Stimulated activated CD4-positive, alpha-beta T cell treated with anti-CD3 and anti-CD28 coated beads, Interleukin-15, amount 100 ng/mL, for 24 hours (primary cell): ENCODE data around the gene PACRG.

ENCODE experiments used
- DNase-seq: peaks from one replicate; pipeline ENCODE4 v3.0.0-alpha.2; 2020

Gene PACRG

DNA sequence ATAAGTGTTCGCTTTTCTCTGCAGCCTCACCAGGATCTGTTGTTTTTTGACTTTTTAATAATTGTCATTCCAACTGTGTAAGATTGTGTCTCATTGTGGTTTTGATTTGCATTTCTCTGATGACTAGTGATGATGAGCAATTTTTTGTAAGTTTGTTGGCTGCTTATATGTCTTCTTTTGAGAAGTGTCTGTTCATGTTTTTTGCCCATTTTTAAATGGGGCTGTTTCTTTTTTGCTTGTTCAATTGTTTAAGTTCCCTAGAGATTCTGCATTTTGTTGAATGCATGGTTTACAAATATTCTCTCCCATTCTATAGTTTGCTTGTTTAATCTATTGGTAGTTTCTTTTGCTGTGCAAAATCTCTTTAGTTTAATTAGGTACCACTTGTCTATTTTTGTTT is 295.9 kb downstream of the PACRG start:
- no peak for DNase-seq

DNA sequence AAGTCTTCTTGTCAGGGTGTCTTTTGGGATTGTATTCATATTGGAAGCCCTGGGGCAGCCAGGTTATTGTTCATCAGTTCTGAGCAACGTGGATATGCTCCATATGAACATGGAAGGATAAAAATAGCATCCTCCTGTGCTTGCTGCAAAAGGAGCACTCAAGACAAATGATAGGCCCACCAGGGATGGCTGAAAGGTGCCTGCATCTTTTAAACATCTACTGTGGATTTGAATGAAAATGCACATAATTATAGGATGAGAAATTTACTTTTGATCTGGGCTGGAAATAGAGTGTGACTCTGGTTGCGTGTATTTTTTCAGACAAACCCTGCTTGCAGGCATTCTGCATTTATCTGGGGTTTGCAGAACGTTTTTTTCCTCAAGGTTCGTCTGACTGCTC is 299.1 kb downstream of the PACRG start:
- DNase-seq, result no peak

DNA sequence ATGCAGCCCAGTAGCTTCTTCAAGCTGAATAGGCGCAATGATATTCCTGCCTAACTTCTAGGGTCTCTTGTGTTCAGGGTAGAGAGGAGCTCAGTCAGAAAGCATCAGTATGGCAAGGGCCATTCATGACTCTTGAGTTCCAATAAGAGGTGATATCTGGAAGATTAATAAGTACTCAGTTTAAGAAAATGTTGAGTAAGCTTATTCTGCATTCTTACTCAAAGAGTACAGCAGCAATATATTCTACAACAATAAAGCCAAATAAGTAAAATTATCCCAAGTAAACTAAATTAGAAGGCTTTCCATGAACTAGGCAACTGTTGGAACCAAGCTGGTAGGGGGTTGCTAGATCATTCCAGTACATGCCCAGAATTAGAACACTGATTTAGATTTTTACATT is 303.2 kb downstream of the PACRG start:
- no peak for DNase-seq

DNA sequence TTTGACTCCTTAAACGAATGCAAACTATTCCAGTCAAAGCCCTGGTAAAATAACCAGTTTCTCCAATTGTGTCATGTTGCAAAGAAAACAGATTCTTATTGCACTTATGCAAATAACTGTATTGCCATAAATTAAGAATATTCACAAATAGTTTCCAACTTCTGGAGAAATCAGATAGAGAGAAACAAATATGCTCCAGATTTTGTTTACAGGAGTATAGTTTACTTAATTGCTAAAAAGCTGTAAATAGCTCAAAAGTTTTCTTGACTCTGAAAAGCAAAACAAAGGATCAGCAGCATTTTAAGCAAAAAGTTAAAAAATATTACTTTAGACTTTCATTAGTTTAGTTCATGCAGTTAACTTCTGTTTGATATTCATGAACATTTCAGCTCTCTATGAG is 304.2 kb downstream of the PACRG start:
- DNase-seq, result no peak

DNA sequence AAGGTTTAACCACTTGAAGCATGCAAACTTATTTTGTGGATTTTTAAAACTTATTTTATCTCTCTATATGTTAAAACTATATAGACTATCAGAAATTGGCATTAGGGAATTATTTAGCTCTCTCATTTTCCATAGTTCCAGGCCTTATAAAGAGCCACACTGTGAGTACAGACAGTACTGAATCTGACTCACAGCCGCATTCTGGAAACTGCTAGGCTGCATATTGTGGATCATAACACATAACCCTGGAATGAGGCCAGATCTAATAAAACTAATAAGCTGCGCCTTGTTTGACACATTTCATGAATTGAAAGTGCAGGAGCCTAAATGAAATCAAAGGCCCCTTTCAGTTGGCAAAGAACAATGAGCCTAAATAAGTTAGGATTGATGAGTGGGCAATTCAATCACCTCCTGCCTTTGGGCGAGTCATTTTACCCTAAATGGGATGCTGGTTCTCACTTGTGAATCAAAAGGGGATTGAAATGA is 308.4 kb downstream of the PACRG start:
- no peak for DNase-seq

DNA sequence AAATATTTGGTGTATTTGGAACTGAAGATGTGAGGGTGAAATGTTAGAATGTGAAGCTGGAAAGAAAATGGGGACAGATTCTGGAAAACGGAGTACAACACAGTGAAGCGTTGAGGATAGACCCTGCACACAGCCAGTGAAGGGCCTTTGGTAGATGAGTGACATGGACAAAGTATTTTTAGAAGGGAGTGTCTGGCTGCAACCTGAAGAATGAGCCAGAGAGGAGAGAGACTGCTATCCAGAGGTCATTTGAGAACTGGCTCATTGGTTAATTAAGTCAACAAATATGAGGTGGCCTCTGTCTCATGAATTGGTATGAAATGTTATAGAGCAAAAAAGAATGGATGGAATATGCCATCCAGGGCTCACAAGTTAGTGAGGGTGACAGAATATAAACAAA is 310.5 kb downstream of the PACRG start:
- DNase-seq, result no peak

DNA sequence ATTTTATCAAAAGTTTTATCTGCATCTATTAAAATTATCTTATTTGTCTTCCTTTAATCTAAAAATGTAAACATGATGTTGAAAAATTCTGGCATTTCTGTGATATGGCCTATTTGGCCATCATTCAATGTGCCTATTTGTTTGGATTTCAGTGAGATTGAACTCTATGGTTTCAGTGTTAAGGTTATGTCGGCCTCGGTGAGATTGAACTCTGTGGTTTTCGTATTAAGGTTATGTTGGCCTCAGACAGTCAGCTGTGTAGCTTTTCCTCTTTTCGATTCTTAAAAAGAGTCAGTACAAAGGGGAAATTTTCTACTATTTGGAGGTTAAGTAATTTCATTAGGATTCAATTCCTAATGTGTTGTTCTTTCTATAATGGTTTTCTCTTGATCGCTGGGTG is 320.6 kb downstream of the PACRG start:
- no peak for DNase-seq

DNA sequence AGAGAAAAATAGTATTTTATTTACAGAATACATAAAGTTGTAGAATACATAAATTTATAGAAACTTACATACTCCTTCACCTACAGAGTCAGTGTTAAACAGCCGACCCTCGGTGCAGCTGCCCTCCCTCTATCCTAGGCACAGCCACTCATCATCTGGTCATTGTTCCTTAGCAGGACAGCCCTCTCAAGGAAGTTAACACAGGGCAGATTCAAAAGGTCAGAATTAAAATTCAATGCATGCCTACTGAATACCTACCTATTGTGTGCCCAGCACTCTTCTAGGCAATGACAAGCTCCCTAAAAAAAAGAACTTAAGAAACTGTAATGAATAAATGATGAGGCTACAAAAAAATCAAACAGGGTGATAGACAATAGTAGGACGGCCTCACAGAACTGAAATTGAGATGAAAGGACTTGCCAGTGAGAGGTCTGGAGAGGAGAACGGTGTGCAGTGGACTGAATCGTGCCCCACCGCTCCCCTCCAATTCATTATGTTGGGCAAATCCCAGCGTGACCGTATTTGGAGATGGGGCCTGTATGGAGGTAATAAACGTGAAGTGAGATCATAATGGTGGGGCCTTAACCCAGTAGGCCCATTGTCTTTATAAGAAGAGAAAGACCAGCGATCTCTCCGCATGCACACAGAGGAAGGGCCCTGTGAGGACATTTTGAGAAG is 326.0 kb downstream of the PACRG start:
- DNase-seq, result no peak

DNA sequence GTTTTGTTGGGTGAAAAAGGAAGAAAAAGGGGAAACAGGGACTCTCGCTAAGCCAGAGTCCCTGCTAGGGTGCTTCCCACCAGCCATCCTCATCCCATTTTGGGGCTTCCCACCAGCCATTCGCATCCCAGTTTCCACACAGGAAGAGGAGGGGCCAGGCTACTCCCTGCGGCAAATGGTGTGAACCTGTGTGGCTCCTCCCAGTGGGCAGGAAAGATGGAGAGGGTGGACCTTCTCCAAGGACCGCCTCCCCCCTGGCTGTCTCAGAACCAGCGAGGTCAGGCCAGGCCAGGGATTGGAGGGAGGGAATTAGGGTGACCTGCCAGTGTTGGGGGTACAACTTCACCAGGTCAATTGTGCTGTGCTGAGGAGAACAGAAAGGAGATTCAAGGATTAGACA is 326.9 kb downstream of the PACRG start:
- DNase-seq, result no peak

DNA sequence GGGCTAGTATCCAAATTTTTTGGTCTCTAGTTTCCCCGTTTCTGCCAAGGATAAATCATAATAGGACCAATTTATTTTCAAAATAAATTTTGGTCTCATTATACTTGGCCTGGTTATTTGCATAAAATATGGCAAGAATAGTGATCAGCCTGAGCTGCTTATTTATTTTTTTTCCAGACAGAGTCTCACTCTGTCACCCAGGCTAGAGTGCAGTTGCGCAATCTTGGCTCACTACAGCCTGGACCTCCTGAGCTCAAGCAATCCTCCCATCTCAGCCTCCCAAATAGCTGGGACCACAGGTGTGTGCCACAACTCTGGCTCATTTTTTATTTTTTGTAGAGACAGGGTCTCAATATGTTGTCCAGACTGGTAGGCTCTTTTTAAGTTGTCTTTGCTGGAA is 329.5 kb downstream of the PACRG start:
- DNase-seq, result no peak

DNA sequence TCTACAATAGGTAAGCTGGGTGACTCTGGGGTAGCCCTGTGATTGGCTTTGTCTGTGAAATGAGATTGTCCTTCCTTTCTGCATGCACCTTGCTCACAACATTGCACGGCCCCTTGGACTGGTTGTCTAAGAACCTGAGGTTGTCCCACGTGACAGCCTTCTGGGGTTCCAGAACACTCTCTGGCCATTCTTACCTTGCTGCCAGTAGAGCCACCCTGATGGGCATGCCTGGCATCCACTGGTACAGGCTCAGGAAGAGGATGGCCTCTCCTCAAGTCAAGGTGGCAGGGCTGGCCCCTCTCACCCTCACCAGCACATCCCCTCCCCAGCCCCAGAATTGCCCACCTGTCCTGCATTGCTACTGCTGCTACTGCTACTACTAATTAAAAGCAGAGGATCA is 335.0 kb downstream of the PACRG start:
- DNase-seq, result no peak

DNA sequence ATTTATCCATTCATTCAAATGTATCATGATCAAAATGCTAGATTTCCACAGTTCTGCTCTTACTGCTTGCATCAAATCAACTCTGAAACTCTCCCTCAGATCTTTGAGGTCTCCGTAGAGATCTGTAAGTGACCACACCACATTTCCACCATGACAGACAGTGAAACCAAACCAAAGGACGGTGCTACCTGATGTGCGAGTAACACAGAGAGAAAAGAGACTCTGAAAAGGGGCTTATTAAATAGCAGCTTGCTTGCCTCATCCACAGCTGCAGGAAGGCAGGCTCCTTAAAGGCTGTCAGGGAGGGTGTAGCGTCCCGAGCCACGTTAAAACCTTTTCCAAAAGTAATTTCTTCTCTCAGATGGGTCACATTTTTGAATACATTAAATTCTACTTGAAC is 335.8 kb downstream of the PACRG start:
- no peak for DNase-seq

DNA sequence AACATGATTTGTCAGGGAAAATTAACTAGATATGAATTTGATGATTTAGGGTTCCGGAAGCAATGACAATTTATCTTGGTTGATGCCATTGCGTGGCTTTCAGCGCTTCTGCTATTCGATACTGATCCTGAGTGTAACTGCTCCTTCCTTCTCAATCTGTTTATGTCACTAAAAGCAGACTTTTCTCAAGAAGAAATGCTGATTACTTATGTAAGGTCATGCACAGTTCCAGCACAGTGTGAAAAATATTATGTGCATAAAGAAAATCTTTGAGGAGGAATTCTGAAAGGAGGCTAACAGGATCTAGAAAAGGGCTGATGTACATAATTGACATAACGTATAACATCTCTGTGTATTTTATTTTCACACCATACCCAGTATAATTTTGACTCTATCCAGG is 336.6 kb downstream of the PACRG start:
- no peak for DNase-seq

DNA sequence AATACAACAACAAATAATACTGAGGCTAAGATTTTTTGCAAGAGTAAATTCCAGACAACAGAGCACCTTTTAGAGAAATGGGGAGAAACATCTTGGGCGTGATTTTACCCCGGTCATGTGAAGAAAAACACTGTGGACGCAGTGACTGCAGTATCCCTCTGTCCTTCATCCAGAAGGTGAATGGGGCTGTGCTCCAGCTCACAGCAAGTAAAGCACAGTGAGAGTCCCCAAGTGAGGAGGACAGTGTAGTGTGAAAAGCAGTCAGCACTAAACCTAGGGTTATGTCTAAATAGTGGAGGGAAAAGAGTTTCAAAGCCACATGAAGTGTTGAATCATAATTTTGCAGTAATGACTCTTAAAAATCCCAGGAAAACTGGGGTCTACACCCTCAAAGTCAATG is 338.4 kb downstream of the PACRG start:
- DNase-seq, result no peak

DNA sequence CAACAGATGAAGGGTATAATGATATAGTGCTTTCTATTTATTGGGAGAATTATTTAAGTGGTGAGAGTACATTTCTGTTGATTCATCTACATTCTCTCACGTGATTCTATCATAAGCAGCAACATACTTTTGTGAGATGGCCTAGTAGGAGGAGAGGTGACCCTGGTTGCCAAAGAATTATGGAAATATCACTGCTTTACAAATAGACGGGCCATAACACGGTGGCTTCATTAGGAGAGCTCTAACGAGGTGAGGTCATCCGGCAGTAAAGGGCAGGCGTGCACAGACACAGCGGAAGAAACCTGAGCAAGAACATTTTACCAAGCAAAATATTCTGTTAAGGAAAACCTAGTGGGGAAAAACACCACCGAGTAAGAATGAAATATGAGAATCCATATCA is 349.4 kb downstream of the PACRG start:
- DNase-seq, result no peak

DNA sequence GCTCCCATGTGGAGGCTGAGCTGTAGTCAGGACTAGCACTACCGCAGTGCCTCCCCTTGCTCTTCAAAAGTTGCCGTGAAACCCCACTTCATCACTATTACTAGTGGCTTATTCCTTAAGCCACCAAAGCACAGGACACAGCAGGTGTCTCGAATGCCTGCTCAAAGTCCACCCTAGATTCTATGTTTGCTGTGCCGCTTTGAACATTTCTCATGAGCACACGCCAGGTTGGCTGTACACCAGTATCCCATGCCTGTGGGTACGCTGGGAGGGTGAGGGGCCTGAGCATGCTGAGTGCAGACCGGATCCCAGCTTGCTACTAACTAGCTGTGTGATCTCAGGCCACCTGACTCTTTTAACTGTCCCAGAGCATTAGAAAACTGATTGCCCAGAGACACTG is 350.9 kb downstream of the PACRG start:
- DNase-seq, result no peak

DNA sequence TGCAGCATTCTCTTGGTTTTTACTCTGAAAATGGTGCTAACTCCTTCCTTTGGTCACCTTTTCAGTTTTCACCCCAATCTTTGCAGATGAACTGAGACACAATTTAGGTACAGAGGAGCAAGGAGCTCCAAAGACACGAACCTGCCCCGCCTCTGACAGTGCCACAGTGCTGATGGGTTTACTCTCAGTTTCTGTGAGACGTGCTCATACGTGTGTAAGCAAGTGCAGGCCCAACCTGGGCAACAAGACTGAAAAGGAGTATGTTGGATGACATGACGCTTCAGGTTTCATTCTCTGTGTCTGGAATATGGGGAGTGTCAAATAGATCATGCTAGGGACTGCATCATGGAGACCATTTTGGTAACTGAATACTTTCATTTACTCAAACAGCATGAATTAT is 352.5 kb downstream of the PACRG start:
- no peak for DNase-seq

DNA sequence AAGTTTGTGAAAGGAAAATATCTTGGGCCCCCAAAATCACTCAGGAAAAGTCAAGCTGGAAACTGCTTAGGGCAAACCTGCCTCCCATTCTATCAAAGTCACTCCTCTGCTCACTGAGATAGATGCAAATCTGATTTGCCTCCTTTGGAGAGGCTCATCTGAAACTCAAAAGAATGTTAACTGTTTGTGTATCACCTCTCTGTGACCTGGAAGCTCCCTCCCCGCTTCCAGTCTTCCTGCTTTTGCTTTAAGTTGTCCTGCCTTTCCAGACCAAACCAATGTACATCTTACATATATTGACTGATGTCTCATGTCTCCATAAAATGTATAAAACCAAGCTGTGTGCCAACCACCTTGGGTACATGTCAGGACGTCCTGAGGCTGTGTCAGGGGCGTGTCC is 355.4 kb downstream of the PACRG start:
- no peak for DNase-seq

DNA sequence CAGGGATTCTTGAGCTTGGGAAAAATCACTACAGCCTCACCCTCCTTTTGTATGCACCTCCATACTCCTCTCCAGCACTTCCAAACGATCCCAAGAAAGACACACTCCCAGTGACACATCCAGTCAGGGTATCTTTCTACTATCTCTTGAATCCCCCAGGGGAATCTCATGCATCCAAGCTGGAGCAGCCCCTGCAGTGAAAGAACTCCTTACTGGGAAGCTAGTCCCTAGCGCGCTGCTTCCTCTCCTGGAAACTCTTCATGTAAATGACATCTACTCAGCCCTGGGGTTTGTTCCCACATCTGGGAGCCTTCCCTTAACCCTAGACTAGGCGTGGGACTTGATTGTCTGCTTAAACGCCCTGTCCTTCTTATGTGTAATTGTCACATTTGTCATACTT is 357.7 kb downstream of the PACRG start:
- DNase-seq, result no peak

DNA sequence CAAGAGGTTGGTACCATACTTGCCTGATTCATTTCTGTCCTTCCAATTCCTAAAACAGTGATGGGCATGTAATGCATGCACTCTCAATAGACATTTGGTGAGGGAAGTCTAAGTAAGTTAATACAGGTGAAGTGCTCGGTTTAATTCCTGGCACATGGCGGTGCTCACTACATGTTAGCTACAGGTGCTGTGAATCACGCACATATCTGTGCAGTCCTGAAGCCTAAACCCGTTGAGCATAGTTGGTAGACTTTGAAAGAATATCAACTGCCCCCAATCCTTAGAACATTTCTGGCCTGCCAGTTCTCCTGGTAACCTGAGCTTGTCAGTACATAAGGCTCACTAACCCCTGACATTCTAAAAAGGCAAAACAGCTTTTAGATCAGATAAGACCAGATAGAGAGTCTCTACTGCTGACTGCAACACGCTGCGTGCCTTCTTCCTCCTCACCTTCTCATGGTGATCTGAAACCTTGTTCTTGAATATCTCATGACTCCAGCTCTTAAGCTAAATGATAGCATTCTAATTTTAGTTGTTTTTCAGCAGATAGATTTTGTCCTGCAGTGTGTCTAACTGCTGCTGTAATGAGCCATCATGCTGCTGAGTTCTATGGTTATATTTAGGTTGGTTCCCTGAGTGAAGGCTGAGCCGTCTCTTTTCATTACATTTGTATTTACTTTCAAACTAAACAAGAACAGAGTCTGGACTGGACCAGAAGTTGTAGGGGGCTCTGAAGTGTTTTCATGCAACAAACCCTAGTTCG is 358.3 kb downstream of the PACRG start:
- no peak for DNase-seq

DNA sequence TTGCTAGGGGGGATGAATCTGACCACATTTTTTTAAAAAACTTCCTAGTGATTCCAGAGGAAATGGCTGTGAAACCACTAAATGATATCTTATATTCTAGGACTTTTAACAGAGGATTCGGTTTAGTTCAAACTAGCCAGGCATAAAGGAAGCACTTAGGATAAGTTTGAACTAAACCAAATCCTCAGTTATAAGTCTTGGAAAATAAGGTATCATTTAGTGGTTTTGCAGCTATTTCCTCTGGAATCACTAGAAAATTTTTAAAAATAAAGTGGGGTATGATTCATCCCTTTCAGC is 358.8 kb downstream of the PACRG start:
- DNase-seq, result no peak

DNA sequence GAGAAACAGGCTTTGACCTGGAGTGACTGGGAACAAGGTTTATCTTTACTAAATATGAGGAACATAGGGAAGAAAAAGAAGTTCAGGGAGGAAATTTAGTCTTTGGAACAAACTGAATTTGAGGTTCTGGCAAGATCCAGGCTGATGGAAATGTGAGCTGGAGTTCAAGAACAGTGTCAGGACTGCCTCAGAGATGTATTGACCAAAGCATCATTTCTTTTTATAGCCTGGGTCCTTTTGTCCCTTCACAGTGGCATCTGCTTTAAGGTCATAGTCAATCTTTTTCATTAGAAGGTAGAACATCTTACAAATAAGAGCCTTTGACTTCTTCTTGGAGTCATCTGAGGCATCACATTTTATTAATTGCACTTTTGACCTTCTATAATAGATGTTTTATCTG is 360.2 kb downstream of the PACRG start:
- no peak for DNase-seq

DNA sequence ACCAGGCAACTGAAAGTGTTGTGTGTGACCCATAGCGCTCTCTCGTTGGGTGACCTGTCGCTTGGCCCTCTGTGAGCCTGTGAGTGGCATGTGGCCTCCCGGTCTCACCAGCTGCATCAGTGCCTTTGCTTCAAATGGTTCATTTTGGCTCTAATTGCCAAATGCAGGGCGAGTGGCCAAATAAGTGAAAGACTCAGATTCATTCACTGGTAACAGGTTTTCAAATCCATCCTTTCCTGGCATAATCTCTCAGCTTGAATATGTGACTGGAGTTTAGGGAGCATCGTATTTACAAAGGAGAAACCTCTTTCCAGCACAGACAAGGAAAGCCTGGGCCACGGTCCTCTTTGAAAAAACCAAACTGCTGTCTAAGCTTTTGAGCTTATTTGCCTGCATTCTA is 365.1 kb downstream of the PACRG start:
- no peak for DNase-seq

DNA sequence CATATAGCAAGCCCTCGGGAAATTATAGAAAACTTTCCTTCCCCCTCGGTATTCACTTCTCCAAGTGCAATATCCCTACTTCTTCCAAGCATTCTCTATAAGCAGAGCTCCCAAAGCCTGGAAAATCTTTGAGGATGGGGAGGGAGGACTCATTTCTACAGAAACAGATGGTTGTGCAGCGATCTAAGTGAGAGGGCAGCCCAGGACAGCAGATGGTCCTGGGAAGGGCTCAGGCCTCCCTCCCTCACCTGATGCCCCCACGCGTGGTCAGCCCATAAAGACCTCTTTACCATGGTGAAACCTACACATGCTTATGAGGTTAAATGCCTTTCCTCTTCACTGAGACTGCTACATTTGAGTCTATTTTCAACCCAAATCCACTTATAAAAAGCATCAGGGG is 367.1 kb downstream of the PACRG start:
- DNase-seq, result no peak

DNA sequence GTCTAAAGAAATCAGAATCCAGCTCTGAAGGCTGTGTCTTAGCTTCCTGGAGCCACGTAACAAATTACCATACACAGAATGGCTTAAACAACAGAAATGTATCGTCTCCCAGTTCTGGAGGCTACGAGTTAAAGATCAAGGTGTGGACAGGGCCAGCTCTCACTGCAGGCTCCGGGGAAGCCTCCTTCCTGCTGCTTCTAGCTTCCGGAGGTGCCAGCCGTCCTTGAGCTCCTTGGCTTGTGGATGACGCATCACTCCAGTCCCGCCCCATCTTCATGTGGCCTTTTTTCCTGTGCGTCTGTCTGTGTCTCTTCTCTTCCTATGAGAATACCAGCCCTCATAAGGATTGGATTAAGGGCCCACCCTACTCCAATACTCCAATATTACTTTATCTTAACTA is 367.6 kb downstream of the PACRG start:
- no peak for DNase-seq
